AG04450 (cell line): Measurements from ENCODE around the gene MOB2. TPM values are rescaled to one million over a fixed set of nuclear protein-coding genes. Genes with fewer than 3 reads are reported as not detected.

Experiments used
- CTCF ChIA-PET: fragments of 300-600, 350-600 bp; formaldehyde crosslinking; extraction: SDS; loops from one replicate; lab custom pipeline; 2022; ENCODE audit warnings: antibody characterized with exemption, inconsistent platforms; lab: Charles Lee
- POLR2A ChIA-PET: fragments of 350-600 bp; formaldehyde crosslinking; extraction: SDS; loops from one replicate; lab custom pipeline; 2021; ENCODE audit warnings: antibody characterized with exemption, inconsistent platforms; lab: Yijun Ruan, JAX
- DNase-seq: peaks from one replicate; pipeline ENCODE4 v3.0.0-alpha.2; 2011; ENCODE audit warnings: low read depth, low spot score
- H3K27ac ChIP-seq: one replicate; pipeline ENCODE4 v1.5.1; 2012; ENCODE audit warnings: low read depth, low read length, control low read depth
- H3K27me3 ChIP-seq: one replicate; pipeline ENCODE4 v1.6.0; 2012; ENCODE audit warnings: low read length; ENCODE audit not compliant: control insufficient read depth, insufficient read depth
- H3K4me3 ChIP-seq: 2 replicates; pipeline ENCODE4 v1.5.1; 2011; ENCODE audit warnings: mild to moderate bottlenecking, low read depth, low read length, control low read depth
- H3K9me3 ChIP-seq: 2 replicates; pipeline ENCODE4 v1.5.1; 2012; ENCODE audit warnings: low read length; ENCODE audit not compliant: control insufficient read depth, insufficient read depth
- CTCF ChIP-seq: IDR thresholded peaks from 2 replicates; pipeline ENCODE4 v1.5.1; 2011; ENCODE audit warnings: low read depth, low read length, control low read depth, inconsistent platforms
- polyA plus RNA-seq: library from polyadenylated mRNA; depleted of rRNA; stranded (reverse); fragments of >200 nt; gene quantifications from 2 replicates; pipeline ENCODE4 v1.2.3, GENCODE V29; 2011

MOB2 gene
- polyA plus RNA-seq, 1 experiment: 19.9 TPM

- H3K9me3 ChIP-seq: peaks cover 6% of the 10 kb centered on the region; the same call in 1 of the 2 replicates
- H3K27ac ChIP-seq: no peak overlapping the region
- no peaks in the 10 kb centered on the region for H3K27me3 ChIP-seq
- POLR2A ChIA-PET: no interaction called here
- CTCF ChIA-PET: no interaction called here
- no peak for DNase-seq
- no peak overlapping the region for H3K4me3 ChIP-seq
- no peak for TF ChIP-seq CTCF
Observed at GRCh38 chr11:1494650-1495049, 8.1 kb upstream of the MOB2 start.

- TF ChIP-seq CTCF: no peak
- no peak for DNase-seq
- POLR2A ChIA-PET: no interaction called here
Observed at GRCh38 chr11:1493650-1494244, 7.2 kb upstream of the MOB2 start.

GRCh38 chr11:1491379-1491778 lies 4.8 kb upstream of the MOB2 start:
- no peak for TF ChIP-seq CTCF
- ChIA-PET POLR2A (no interaction called here), CTCF (no interaction called here)
- H3K4me3 ChIP-seq: no peak overlapping the region
- no peaks in the 10 kb centered on the region for H3K9me3 ChIP-seq
- H3K27ac ChIP-seq: no peak overlapping the region
- DNase-seq: no peak
- H3K27me3 ChIP-seq: no peaks in the 10 kb centered on the region

More at GRCh38 chr11:1493650-1494244, 7.2 kb upstream of the MOB2 start:
- Histone ChIP-seq H3K9me3 (no peaks in the 10 kb centered on the region), H3K27ac (no peak overlapping the region), H3K27me3 (no peaks in the 10 kb centered on the region), H3K4me3 (no peak overlapping the region)
- CTCF ChIA-PET: no interaction called here

GRCh38 chr11:1490651-1491050 lies 4.1 kb upstream of the MOB2 start:
- CTCF ChIA-PET: no interaction called here
- POLR2A ChIA-PET: no interaction called here
- H3K27me3 ChIP-seq: no peaks in the 10 kb centered on the region

More at GRCh38 chr11:1490651-1491050, 4.1 kb upstream of the MOB2 start:
- H3K9me3 ChIP-seq: no peaks in the 10 kb centered on the region
- TF ChIP-seq CTCF: no peak
- DNase-seq: no peak
- no peak overlapping the region for H3K27ac ChIP-seq
- no peak overlapping the region for H3K4me3 ChIP-seq
